ENCODE measurements around the gene TRAPPC10.

TRAPPC10 gene

DNA sequence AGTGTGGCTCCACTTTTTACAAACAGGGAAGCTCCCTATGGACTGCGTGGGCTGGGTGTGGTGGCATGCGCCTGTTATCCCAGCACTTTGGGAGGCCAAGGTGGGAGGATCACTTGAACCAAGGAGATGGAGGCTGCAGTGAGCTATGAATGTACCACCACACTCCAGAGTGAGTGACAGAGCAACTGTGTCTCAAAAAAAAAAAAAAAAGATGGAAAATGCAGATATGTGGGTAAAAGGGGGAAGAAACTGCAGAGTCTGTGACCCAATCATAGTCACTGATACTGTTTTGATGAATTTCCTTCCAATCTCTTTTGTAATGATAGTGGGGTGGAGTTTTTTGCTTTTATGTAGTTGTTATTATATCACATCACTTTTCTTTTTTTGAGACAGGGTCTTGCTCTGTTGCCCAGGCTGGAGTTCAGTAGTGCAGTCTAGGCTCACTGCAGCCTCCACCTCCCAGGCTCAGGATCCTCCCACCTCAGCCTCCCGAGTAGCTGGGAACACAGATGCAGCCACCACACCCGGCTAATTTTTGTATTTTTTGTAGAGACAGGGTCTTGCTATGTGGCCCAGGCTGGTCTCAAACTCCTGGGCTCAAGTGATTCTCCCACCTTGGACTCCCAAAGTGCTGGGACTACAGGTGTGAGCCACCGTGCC is 8.7 kb upstream of the TRAPPC10 start:
- no peak for DNase-seq
- Histone ChIP-seq H3K4me1 (no peaks in the 10 kb centered on the region), H3K9me3 (no peaks in the 10 kb centered on the region), H3K36me3 (no peaks in the 10 kb centered on the region), H3K4me3 (ENCODE audit: low read depth, low read length) (no peak overlapping the region), H3K27me3 (no peaks in the 10 kb centered on the region)
- TF ChIP-seq, protein P1, sequence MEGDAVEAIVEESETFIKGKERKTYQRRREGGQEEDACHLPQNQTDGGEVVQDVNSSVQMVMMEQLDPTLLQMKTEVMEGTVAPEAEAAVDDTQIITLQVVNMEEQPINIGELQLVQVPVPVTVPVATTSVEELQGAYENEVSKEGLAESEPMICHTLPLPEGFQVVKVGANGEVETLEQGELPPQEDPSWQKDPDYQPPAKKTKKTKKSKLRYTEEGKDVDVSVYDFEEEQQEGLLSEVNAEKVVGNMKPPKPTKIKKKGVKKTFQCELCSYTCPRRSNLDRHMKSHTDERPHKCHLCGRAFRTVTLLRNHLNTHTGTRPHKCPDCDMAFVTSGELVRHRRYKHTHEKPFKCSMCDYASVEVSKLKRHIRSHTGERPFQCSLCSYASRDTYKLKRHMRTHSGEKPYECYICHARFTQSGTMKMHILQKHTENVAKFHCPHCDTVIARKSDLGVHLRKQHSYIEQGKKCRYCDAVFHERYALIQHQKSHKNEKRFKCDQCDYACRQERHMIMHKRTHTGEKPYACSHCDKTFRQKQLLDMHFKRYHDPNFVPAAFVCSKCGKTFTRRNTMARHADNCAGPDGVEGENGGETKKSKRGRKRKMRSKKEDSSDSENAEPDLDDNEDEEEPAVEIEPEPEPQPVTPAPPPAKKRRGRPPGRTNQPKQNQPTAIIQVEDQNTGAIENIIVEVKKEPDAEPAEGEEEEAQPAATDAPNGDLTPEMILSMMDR (IDR thresholded peaks at IDR 0.05; ENCODE audit: low read depth, low read length) = no peak

DNA sequence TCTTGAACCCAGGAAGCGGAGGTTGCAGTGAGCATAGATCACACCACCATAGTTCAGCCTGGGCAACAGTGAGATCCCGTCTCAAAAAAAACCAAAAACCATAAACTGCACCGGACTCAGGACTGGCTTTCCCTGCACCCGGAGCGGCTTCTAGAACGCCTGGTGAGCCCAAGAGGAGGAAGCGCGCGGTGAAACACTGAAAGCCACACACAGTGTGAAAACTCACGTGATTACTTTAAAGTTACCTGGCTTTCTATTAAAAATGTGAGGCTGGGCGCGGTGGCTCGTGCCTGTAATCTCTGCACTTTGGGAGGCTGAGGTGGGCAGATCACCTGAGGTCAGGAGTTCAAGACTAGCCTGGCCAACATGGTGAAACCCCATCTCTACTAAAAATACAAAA is 7.0 kb upstream of the TRAPPC10 start:
- Histone ChIP-seq H3K36me3 (no peaks in the 10 kb centered on the region), H3K4me1 (no peaks in the 10 kb centered on the region), H3K4me3 (ENCODE audit: low read depth, low read length) (no peak overlapping the region), H3K27me3 (no peaks in the 10 kb centered on the region), H3K9me3 (no peaks in the 10 kb centered on the region)
- no peak for DNase-seq
- TF ChIP-seq, protein P1 (IDR thresholded peaks at IDR 0.05; ENCODE audit: low read depth, low read length) = no peak

DNA sequence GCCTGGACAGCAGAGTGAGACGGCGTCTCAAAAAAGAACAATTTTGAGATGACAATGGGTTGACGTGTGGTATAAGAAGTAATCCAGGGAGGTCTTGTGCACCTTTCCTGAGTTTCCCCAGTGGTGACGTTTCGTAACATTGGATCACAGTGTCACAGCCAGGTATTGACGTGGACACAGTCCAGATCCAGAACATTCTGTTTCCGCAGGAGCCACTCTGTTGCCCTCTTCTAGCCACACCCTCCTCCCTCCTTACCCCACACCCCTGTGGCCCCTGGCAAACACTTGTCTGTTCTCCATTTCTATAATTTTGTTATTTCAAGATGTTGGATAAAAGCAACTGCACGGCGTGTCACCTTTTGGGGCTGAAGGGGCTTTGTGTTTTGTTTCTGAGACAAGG is 6.5 kb upstream of the TRAPPC10 start:
- Histone ChIP-seq H3K9me3 (no peaks in the 10 kb centered on the region), H3K27me3 (no peaks in the 10 kb centered on the region), H3K4me3 (ENCODE audit: low read depth, low read length) (no peak overlapping the region), H3K4me1 (no peaks in the 10 kb centered on the region), H3K36me3 (no peaks in the 10 kb centered on the region)
- DNase-seq = no peak
- TF ChIP-seq, protein P1 (IDR thresholded peaks at IDR 0.05; ENCODE audit: low read depth, low read length) = no peak

DNA sequence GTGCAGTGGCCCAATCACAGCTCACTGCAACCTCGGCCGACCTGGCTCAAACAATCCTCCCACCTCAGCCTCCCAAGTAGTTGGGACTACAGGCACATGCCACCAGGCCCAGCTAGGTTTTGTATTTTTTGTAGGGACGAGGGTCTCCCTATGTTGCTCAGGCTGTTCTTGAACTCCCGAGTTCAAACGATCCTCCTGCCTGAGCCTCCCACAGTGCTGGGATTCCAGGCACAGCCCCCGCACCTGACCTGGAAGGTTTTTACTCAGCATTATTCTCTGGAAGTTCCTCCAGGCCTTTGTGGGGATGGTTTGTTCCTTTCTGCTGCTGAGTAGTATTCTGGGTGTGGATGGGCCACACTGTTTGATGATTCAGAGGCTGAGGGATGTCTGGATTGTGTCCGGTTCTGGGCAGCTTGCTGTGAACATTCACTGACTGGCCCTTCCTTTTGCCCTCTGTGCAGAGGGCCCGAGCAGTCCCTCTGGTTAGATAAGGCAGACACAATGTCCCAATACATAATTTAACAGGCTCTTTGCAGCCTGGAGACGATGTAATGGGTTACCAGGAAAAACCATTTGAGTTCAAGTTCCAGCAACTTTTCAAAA is 6.0 kb upstream of the TRAPPC10 start:
- Histone ChIP-seq H3K27me3 (no peaks in the 10 kb centered on the region), H3K9me3 (no peaks in the 10 kb centered on the region), H3K36me3 (no peaks in the 10 kb centered on the region), H3K4me3 (ENCODE audit: low read depth, low read length) (no peak overlapping the region), H3K4me1 (no peaks in the 10 kb centered on the region)
- TF ChIP-seq, protein P1 (IDR thresholded peaks at IDR 0.05; ENCODE audit: low read depth, low read length) = no peak
- DNase-seq = no peak

DNA sequence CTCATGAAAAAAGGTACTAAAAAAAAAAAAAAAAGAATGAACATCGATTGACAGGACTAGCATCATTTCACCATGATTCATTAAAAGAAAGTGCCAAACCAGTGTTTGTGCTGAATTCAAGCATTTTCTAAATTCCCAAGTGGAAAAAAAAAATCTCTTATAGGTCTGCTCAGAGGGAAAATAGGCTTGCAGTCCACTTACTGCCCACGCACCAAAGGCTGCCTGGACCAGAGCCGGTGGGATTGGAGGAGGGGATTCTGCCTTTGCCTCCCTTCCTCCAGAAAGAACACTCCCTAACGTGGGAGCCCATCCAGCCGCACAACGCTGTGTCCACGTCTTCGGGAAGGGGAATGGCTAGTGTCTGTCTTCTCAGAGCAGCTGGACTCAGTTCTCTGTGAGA is 5.5 kb upstream of the TRAPPC10 start:
- no peak for DNase-seq
- TF ChIP-seq, protein P1 (IDR thresholded peaks at IDR 0.05; ENCODE audit: low read depth, low read length) = no peak

DNA sequence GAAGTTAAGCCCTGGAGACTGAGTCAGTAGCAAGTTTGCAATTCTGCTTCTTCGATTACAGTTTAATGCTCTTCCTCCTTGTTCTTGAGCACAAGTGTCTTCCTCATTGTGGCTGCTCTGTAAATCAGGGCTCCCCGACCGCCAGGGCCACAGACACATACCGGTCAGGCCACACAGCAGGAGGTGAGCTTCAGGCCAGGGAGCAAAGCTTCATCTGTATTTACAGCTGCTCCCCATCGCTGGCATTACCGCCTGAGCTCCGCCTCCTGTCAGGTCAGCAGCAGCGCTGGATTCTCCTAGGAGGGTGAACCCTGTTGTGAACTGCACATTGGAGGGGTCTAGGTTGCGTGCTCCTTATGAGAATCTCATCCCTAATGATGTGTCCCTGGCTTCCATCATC is 1.7 kb upstream of the TRAPPC10 start:
- TF ChIP-seq, protein P1 (IDR thresholded peaks at IDR 0.05; ENCODE audit: low read depth, low read length) = no peak
- DNase-seq = no peak
- no peak overlapping the region for H3K4me3 ChIP-seq (ENCODE audit: low read depth, low read length)
- H3K4me1 ChIP-seq = no peaks in the 10 kb centered on the region
- no peaks in the 10 kb centered on the region for H3K9me3 ChIP-seq
- no peaks in the 10 kb centered on the region for H3K27me3 ChIP-seq
- no peaks in the 10 kb centered on the region; the same call in 1 of the 2 replicates for H3K36me3 ChIP-seq

More for the DNA sequence above, 5.5 kb upstream of the TRAPPC10 start:
- no peaks in the 10 kb centered on the region for H3K4me1 ChIP-seq
- H3K27me3 ChIP-seq = no peaks in the 10 kb centered on the region
- H3K4me3 ChIP-seq (ENCODE audit: low read depth, low read length) = no peak overlapping the region
- no peaks in the 10 kb centered on the region for H3K36me3 ChIP-seq
- H3K9me3 ChIP-seq = no peaks in the 10 kb centered on the region
